K562 (cell line): ENCODE data around the gene HFE. TPM values are rescaled to one million over a fixed set of nuclear protein-coding genes. Genes with fewer than 3 reads are reported as not detected.

Experiments used
- CHAMP1 ChIP-seq: fragments of 450-650 bp; IDR thresholded peaks from 2 replicates; pipeline ENCODE4 v1.6.1; 2016; ENCODE audit warnings: mild to moderate bottlenecking
- CHD1 ChIP-seq: fragments of 200-600 bp; sonication (generic); IDR thresholded peaks from one replicate; pipeline ENCODE4 v1.6.1; 2012; ENCODE audit warnings: mild to moderate bottlenecking, moderate library complexity, low read length, inconsistent platforms
- CREB1 ChIP-seq, 2 experiments: sonication (generic) in 1 of 2; formaldehyde crosslinking in 1 of 2; IDR thresholded peaks; 2 replicates each; pipeline versions ENCODE4 v1.6.1 to v1.8.0; 2012 to 2022; ENCODE audit warnings: inconsistent platforms in 1 of 2, mild to moderate bottlenecking in 1 of 2, missing genetic modification reagents in 1 of 2, moderate library complexity in 1 of 2
- ERF ChIP-seq: fragments of 450-650 bp; formaldehyde crosslinking; IDR thresholded peaks from 2 replicates; pipeline ENCODE4 v1.4.0; 2020; ENCODE audit warnings: mild to moderate bottlenecking, mixed read lengths
- KHSRP ChIP-seq: fragments of 450-650 bp; IDR thresholded peaks from 2 replicates; pipeline ENCODE4 v1.6.1; 2017
- L3MBTL2 ChIP-seq: fragments of 450-650 bp; IDR thresholded peaks from 2 replicates; pipeline ENCODE4 v1.6.1; 2016; ENCODE audit warnings: mild to moderate bottlenecking, moderate library complexity
- MBD2 ChIP-seq: sonication (generic); IDR thresholded peaks from 2 replicates; pipeline ENCODE4 v1.6.1; 2016; ENCODE audit warnings: low read depth, borderline replicate concordance
- NRF1 ChIP-seq, 2 experiments: fragments of 450-650 bp; IDR thresholded peaks in 1 of 2; conservative IDR thresholded peaks in 1 of 2; 2 replicates each; pipeline ENCODE4 v1.6.1; 2014; ENCODE audit warnings: mild to moderate bottlenecking in 2 of 2
- OTX1 ChIP-seq: fragments of 450-650 bp; formaldehyde crosslinking; IDR thresholded peaks from 2 replicates; pipeline ENCODE4 v1.4.0; 2022; ENCODE audit warnings: mild to moderate bottlenecking
- POLR3A ChIP-seq: IDR thresholded peaks from 2 replicates; pipeline ENCODE4 v1.6.1; 2011; ENCODE audit warnings: borderline replicate concordance, mild to moderate bottlenecking, moderate library complexity; ENCODE audit not compliant: insufficient read length, insufficient read depth; ENCODE audit errors: extremely low read depth
- RBM22 ChIP-seq: fragments of 200-400 bp; formaldehyde crosslinking; IDR thresholded peaks from 2 replicates; pipeline ENCODE4 v1.6.1; 2018; ENCODE audit warnings: low read length, low read depth; ENCODE audit not compliant: poor library complexity, severe bottlenecking
- RFX5 ChIP-seq: IDR thresholded peaks from 2 replicates; pipeline ENCODE4 v1.6.1; 2011; ENCODE audit warnings: low read depth, mild to moderate bottlenecking, improper control_type of control experiment, low read length
- SAFB ChIP-seq: fragments of 200-400 bp; formaldehyde crosslinking; IDR thresholded peaks from 2 replicates; pipeline ENCODE4 v1.6.1; 2017; ENCODE audit warnings: low read depth, low read length, borderline replicate concordance
- SMAD2 ChIP-seq: fragments of 150-350 bp; IDR thresholded peaks from 2 replicates; pipeline ENCODE4 v1.6.1; 2014; ENCODE audit warnings: low read depth, mild to moderate bottlenecking, low read length
- SREBF1 ChIP-seq: fragments of 150-350 bp; IDR thresholded peaks from 2 replicates; pipeline ENCODE4 v1.6.1; 2014; ENCODE audit warnings: antibody characterized with exemption, low read depth, low read length, borderline replicate concordance
- SRSF1 ChIP-seq: fragments of 200-400 bp; formaldehyde crosslinking; IDR thresholded peaks from 2 replicates; pipeline ENCODE4 v1.6.1; 2017; ENCODE audit warnings: mild to moderate bottlenecking, low read depth, low read length, moderate library complexity
- TBP ChIP-seq: optimal IDR thresholded peaks from 2 replicates; pipeline ENCODE3; 2011; ENCODE audit warnings: low read depth, low read length, improper control_type of control experiment
- ZBTB11 ChIP-seq, 3 experiments: fragments of 200-800 bp in 1 of 3; fragments of 250-450 bp in 1 of 3; fragments of 450-650 bp in 1 of 3; sonication (Bioruptor Pico) in 1 of 3; sonication (Bioruptor generic) in 1 of 3; formaldehyde crosslinking in 1 of 3; IDR thresholded peaks; 2 replicates each; pipeline versions ENCODE4 v1.6.1 to v1.8.0; 2016 to 2022; ENCODE audit warnings: mild to moderate bottlenecking in 2 of 3, missing genetic modification characterization in 2 of 3, missing compliant biosample characterization in 1 of 3, moderate library complexity in 1 of 3
- ZNF551 ChIP-seq: fragments of 250-450 bp; sonication (Bioruptor Pico); IDR thresholded peaks from 2 replicates; pipeline ENCODE4 v1.5.0; 2021; ENCODE audit warnings: mild to moderate bottlenecking, moderate library complexity
- ZNF589 ChIP-seq: fragments of 200-800 bp; sonication (Bioruptor generic); IDR thresholded peaks from 2 replicates; pipeline ENCODE4 v1.6.1; 2016; ENCODE audit warnings: low read depth, missing genetic modification characterization, missing compliant biosample characterization
- ZNF75A ChIP-seq: fragments of 450-650 bp; formaldehyde crosslinking; IDR thresholded peaks from 2 replicates; pipeline ENCODE4 v1.4.0; 2020; ENCODE audit warnings: mild to moderate bottlenecking
- polyA plus RNA-seq, 8 experiments: library from polyadenylated mRNA; depleted of rRNA in 4 of 8; stranded (reverse) in 5 of 8; unstranded in 3 of 8; fragments of >200 nt; fragmentation: Nextera tagmentation in 2 of 8; fragmentation: Illumina TruSeq in 1 of 8; extraction: Ambion mirVana in 2 of 8; extraction: Trizol in 1 of 8; gene quantifications; 2 replicates each; pipeline versions ENCODE4 v1.2.1 to v1.2.3, GENCODE V29; 2011 to 2014; ENCODE audit warnings: inconsistent platforms in 1 of 8, missing spikeins in 1 of 8
- total RNA-seq, 7 experiments: library from RNA; depleted of rRNA in 6 of 7; stranded (reverse); fragments of >200 nt in 6 of 7; fragmentation: Illumina TruSeq in 2 of 7; extraction: Trizol in 2 of 7; gene quantifications; 2 replicates each; pipeline versions ENCODE4 v1.2.1 to v1.2.3, GENCODE V29; 2011 to 2021; ENCODE audit warnings: low replicate concordance in 1 of 7

Gene HFE
- total and polyA plus RNA-seq, 9 of the 15 experiments (the other 6 are each of a cell fraction or from before 2014, with no cell fraction given), result 0.14 to 1.2 (median 0.76) TPM

GRCh38 chr6:26124781-26125685, 37.8 kb downstream of the HFE start (continued):
- TF ChIP-seq ZBTB11 (CRISPR knock-in tag; IDR thresholded peaks at IDR 0.05), result no peak
- TF ChIP-seq L3MBTL2, result no peak
- no peak for TF ChIP-seq ERF (CRISPR knock-in tag)
- 0 out of 2 replicates have a peak, but pooled peaks have one; percentile 13 for TF ChIP-seq KHSRP
- no peak; the same call in 1 of the 2 replicates for TF ChIP-seq CHAMP1
- TF ChIP-seq MBD2, result no peak
- no peak for TF ChIP-seq SAFB
- TF ChIP-seq CHD1, result peak; percentile 19
- TF ChIP-seq ZNF551 (CRISPR knock-in tag), result peak; percentile 80; the same call in 1 of the 2 replicates
- no peak for TF ChIP-seq CREB1 (IDR thresholded peaks at IDR 0.05)
- peak; percentile 11; the same call in 1 of the 2 replicates for TF ChIP-seq CREB1 (CRISPR knock-in tag; IDR thresholded peaks at IDR 0.05)
- TF ChIP-seq ZNF75A (CRISPR knock-in tag), result no peak
- no peak; the same call in 1 of the 2 replicates for TF ChIP-seq OTX1 (CRISPR knock-in tag)
- TF ChIP-seq SRSF1, result no peak
- TF ChIP-seq POLR3A, result no peak
- TF ChIP-seq TBP, result no peak
- no peak for TF ChIP-seq SMAD2
- 0 out of 2 replicates have a peak, but pooled peaks have one; percentile 24 for TF ChIP-seq ZNF589 (CRISPR knock-in tag)
- no peak; the same call in 1 of the 2 replicates for TF ChIP-seq RFX5
- TF ChIP-seq SREBF1, result no peak
- no peak for TF ChIP-seq NRF1 (conservative IDR thresholded peaks at IDR 0.05 in 1 of 2, IDR thresholded peaks at IDR 0.05 in 1 of 2)
- peak; percentile 52 for TF ChIP-seq RBM22
